DMS 273 treated with DMSO at 0.1 percent for 48 hours (cell line): Measurements from ENCODE around the gene PIK3R6.

Experiments used
- DNase-seq: peaks from one replicate; lab custom pipeline; 2025; lab: John Stamatoyannopoulos, UW

Gene PIK3R6

GRCh38 chr17:8849311-8850041 is 18.0 kb downstream of the PIK3R6 start:
- DNase-seq = no peak

DNA sequence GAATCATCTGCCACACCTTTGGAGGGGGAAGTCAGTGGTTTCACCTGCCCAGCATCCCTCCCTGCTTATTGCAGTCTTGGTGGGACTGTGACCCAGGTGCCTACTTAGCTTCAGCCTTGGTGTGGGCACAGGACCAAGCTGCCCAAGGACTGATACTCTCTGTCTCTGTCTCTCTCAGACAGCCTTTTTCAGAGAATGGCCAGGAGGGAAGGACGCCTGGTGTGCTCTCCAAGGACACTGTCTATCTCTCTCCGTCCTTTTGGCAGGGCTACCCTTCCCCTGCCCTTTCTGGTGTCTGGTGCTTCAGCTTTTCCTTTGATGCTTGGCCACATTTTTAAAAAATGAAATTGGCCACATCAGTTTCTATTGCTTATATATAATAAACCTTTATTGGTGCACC is 19.6 kb downstream of the PIK3R6 start:
- no peak for DNase-seq

GRCh38 chr17:8846768-8847211 is 20.7 kb downstream of the PIK3R6 start:
- peak; percentile 37 for DNase-seq

DNA sequence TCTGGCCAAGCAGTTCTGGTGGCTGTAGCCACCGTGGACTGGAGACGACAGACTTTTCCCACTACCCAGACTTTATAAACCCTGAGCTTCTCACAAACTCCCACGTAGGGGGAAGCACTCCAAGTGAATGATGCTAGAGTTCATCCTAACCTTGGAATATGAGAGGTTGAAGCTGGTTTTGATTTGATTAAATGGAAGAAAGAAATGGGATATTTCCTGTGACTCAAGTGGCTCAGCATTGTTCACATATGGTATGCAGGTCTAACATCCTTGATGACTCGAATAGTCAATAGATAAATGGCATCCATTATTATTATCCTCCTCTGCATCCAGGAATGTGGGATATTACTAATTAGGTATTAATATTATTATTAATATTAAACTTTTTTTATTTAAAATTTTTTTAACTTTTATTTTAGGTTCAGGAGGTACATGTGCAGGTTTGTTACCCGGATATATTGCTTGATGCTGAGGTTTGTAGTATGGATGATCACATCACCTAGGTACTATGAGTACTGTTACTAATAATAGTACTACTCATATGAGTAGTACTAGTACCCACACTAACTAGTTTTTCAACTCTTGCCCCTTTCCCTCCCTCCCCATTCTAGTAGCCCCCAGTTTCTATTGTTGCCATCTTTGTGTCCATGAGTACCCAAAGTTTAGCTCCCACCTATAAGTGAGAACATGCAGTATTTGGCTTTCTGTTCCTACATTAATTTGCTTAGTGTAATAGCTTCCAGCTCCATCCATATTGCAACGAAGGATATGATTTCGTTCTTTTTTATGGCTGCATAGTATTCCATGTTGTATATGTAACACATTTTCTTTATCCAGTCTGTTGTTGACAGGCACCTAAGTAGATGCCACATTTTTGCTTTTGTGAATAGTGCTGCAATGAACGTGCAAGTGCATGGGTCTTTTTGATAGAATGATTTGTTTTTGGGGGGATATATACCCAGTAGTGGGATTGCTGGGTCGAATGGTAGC is 22.9 kb downstream of the PIK3R6 start:
- DNase-seq = no peak

DNA sequence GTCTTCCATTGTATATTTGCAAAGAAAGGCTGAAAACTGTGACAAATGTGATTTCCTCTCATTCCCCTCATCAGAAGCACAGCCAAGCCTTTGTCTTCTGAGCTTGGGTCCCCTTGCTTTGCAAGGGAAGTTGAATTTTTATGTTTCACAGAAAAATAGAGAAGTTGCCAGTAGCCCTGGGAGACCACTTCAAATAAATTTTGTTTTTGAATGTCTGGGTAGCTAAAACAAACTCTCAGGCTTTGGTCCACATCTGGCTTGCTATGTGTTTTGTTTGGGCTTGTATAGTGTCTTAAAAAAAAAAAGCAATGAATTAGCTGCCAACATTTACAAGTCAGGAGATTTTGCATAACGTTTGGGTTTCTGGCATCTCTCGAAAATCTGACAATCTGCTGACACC is 24.1 kb downstream of the PIK3R6 start:
- DNase-seq = no peak

DNA sequence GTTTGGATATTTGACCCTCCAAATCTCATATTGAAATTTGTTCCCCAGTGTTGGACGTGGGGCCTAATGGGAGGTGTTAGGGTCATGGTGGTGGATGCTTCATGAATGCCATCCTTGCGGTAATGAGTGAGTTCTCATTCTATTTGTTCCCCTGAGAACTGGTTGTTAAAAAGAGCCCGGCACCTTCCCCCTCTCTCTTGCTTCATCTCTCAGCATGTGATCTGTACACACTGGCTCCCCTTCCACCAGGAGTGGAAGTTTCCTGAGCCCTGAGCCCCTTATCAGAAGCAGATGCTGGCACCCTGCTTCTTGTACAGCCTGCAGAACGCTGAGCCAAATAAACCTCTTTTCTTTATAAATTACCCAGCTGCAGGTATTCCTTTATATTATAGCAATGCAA is 25.6 kb downstream of the PIK3R6 start:
- DNase-seq = no peak

GRCh38 chr17:8839410-8839935 is 28.0 kb downstream of the PIK3R6 start:
- DNase-seq = no peak

DNA sequence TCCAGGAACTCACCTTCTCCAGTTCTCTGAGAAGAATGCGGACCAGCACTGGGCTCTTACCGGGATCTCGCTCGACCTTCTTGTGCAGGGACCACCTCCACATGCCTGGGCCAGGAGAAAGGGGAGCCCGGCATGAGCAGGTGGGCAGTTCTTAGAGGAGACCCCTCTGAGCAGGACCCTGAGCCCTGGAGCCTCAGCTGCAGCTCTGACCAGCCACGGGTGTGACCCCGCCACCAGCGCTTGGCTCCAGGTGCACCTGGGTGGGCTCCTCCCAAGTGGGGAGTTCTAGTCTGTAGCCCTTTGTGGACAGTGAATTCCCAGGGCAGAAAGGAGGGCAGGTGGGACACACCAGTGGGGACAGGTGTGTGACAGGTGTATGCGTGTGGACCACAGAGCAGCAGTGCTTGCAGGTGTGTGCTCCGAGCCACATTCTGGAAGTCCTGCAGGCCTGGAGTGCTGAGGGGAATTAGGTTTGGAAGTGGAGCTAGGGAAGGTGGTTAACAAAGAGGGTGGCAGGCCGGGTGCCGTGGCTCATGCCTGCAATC is 28.9 kb downstream of the PIK3R6 start:
- DNase-seq = no peak

DNA sequence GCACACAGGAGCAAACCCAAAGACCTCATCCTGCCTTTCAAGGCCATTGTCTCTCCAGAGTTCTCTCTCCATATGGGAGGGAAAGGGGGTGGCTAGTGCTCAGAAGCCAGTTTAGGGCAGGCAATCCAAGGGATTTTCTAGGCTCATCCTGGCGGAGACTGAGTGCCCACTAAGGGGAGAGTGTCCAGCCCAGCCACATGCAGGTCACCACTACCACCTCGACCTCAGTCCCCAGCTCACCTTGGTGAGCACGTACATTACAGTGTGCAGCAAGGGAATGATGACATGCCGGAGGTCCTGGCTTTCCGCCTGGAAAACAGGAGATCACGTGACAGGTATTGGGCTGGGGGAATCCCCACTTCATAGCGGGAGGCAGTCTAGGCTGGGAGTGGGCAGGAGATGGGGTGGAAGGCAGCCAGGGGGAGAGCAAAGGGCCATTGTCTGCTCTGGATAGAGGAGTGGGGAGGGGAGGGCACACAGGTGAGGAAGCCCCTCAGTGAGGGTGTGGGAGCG is 29.9 kb downstream of the PIK3R6 start:
- no peak for DNase-seq

- DNase-seq = no peak
Measured at GRCh38 chr17:8836821-8837562, 30.5 kb downstream of the PIK3R6 start.

DNA sequence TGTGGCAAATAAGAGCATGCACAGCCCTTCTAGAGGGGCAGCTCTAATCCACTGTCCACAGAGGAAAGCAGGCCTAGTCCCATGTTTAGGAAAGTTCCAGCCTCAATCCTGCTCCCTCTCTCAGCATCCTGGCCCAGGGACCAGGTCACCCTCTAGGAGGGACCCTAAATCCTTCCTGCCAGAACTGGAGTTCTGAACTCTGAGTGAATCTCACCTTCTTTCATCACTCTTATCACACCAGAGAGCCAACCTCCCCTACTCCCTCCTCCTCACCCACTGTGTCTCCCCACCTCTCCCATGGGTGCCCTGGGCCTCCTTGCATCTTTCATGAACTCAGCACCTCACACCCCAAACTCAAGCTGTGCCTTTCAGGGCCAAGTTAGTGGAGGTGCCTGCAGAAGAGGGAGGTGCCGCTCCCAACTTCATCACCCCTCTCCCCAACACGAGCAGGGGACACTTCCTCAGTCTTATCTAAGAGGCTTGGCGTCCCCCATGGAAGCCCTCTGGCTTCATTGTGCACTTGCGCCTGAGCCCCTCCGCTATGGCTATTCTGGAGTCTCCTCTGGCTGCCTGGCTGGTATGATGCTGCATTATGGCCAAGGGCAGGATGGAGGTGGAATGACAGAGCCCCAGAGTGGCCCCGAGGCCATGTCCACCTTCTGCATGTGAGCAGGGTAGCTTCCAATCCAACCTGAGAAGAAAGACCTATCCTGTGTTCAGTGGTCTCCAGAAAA is 31.7 kb downstream of the PIK3R6 start:
- no peak for DNase-seq

GRCh38 chr17:8835106-8835505 is 32.4 kb downstream of the PIK3R6 start:
- no peak for DNase-seq

- peak; percentile 49 for DNase-seq
Measured at GRCh38 chr17:8832711-8833352, 34.6 kb downstream of the PIK3R6 start.

- no peak for DNase-seq
Measured at GRCh38 chr17:8831234-8831849, 36.1 kb downstream of the PIK3R6 start.

DNA sequence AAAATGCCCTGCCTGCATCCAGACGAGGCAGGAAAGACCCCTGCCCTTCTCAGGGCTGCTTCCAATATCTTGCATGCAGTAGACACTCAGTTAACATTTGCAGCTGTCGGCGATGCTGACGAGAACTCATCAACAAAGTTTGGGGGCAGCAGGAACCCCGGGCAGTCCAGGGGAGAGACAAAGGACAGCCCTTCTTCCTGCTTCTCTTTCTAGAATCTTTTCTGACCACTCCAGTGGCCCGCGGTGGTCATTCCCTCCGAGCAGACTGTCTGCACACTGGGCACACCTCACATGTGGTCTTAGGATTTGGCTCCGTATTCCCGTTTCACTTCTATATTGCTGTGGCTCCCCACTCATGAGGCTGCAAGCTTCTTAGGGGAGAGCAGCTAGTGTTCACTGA is 37.3 kb downstream of the PIK3R6 start:
- DNase-seq = no peak

- DNase-seq = no peak
Measured at GRCh38 chr17:8829036-8829941, 38.2 kb downstream of the PIK3R6 start.

GRCh38 chr17:8828517-8828875 is 39.0 kb downstream of the PIK3R6 start:
- DNase-seq = no peak

- DNase-seq = no peak
Measured at GRCh38 chr17:8826808-8827435, 40.6 kb downstream of the PIK3R6 start.
